Measurements from ENCODE around the gene INO80B. TPM values are rescaled to one million over a fixed set of nuclear protein-coding genes. Genes with fewer than 3 reads are reported as not detected.
A peak's percentile ranks its signal among the peaks of the same experiment; 100 is the strongest.

Gene INO80B
- total and polyA plus RNA-seq, 9 of the 15 experiments (the other 6 are each of a cell fraction or from before 2014, with no cell fraction given) = 0.41 to 22.6 (median 9.0) TPM

- TF ChIP-seq ZNF197 (CRISPR knock-in tag; IDR thresholded peaks at IDR 0.05; ENCODE audit: low read depth) (no peak), ZFP91 (CRISPR knock-in tag; IDR thresholded peaks at IDR 0.05) (no peak), RFX1 (IDR thresholded peaks at IDR 0.05) (no peak), ARID3B (CRISPR knock-in tag; IDR thresholded peaks at IDR 0.05; ENCODE audit: borderline replicate concordance) (no peak), STAT5B (CRISPR knock-in tag; IDR thresholded peaks at IDR 0.05) (no peak), JUND (IDR thresholded peaks at IDR 0.05; ENCODE audit: borderline replicate concordance, low read depth, low read length) (no peak), JUND (tag; IDR thresholded peaks at IDR 0.05; ENCODE audit: borderline replicate concordance, low read depth, low read length) (no peak; the same call in 2 of the 3 replicates), RBM14 (IDR thresholded peaks at IDR 0.05; ENCODE audit: borderline replicate concordance, insufficient read depth, low read depth, low read length) (no peak), MTA2 (IDR thresholded peaks at IDR 0.05; ENCODE audit: low read depth) (no peak; the same call in 1 of the 2 replicates), PHB (CRISPR knock-in tag; IDR thresholded peaks at IDR 0.05) (no peak), KLF1 (tag; IDR thresholded peaks at IDR 0.05) (no peak), ZNF431 (CRISPR knock-in tag; IDR thresholded peaks at IDR 0.05) (0 out of 2 replicates have a peak, but pooled peaks have one; percentile 36), KAT7 (CRISPR knock-in tag; IDR thresholded peaks at IDR 0.05; ENCODE audit: borderline replicate concordance) (no peak), SMAD2 (IDR thresholded peaks at IDR 0.05; ENCODE audit: low read depth, low read length) (no peak), ZNF780A (CRISPR knock-in tag; IDR thresholded peaks at IDR 0.05) (no peak), ZNF586 (CRISPR knock-in tag; conservative IDR thresholded peaks at IDR 0.05) (no peak), ATF1 (CRISPR knock-in tag; IDR thresholded peaks at IDR 0.05) (no peak), ATF1 (tag; IDR thresholded peaks at IDR 0.05) (peak; percentile 44), OTX1 (CRISPR knock-in tag; IDR thresholded peaks at IDR 0.05) (no peak), ZNF384 (IDR thresholded peaks at IDR 0.05; ENCODE audit: low read depth, low read length) (no peak), YY1 (IDR thresholded peaks at IDR 0.05; ENCODE audit: borderline replicate concordance in 1 of 3, control insufficient read depth in 1 of 3, extremely low read depth in 1 of 3, insufficient read depth in 3 of 3, insufficient read length in 1 of 3, insufficient replicate concordance in 2 of 3, low read depth in 1 of 3, low read length in 2 of 3) (peak in 2 of 3 experiments; percentile 39 to 54), ZNF3 (CRISPR knock-in tag; IDR thresholded peaks at IDR 0.05) (no peak), PHB2 (IDR thresholded peaks at IDR 0.05; ENCODE audit: low read depth) (no peak)
These were observed 14.3 kb upstream of the INO80B start (continued) for GRCh38 chr2:74440378-74441169.

Measured in K562 (cell line).